IMR-90 (cell line): Measurements from ENCODE around the gene MOG. TPM values are rescaled to one million over a fixed set of nuclear protein-coding genes. Genes with fewer than 3 reads are reported as not detected.

ENCODE experiments used
- ATAC-seq: fragments of 200-7000 bp; cut with Tn5 transposase; 2 replicates; pipeline ENCODE4 v1.9.1; 2020; ENCODE audit warnings: low read depth, mild to moderate bottlenecking, moderate library complexity
- BruUV-seq: library from RNA; stranded (reverse); fragments of 400-500 nt; replicated peaks from 2 replicates; lab custom pipeline; 2021; lab: Mats Ljungman, UMichigan
- CTCF ChIA-PET: fragments of 300-600 bp; formaldehyde crosslinking; extraction: SDS; loops from one replicate; lab custom pipeline; 2021; ENCODE audit warnings: antibody characterized with exemption; lab: Yijun Ruan, JAX
- POLR2A ChIA-PET: fragments of 300-600 bp; sonication (Branson Sonifier 250); formaldehyde crosslinking; loops from one replicate; lab custom pipeline; 2022; ENCODE audit warnings: antibody characterized with exemption; ENCODE audit not compliant: unreplicated experiment; lab: Charles Lee
- DNase-seq: peaks from one replicate; pipeline ENCODE4 v3.0.0; 2013
- H2AFZ ChIP-seq: replicated peaks from 2 replicates; pipeline ENCODE3; 2013; ENCODE audit warnings: low read length, mild to moderate bottlenecking; ENCODE audit not compliant: poor library complexity
- H2AK5ac ChIP-seq: 2 replicates; pipeline ENCODE4 v1.6.1; 2013; ENCODE audit warnings: low read depth, low read length, inconsistent platforms
- H2AK9ac ChIP-seq: replicated peaks from 2 replicates; pipeline ENCODE3; 2013; ENCODE audit warnings: mild to moderate bottlenecking, low read depth, low read length, moderate library complexity; ENCODE audit not compliant: poor library complexity
- H2BK120ac ChIP-seq: 2 replicates; pipeline ENCODE4 v1.6.1; 2013; ENCODE audit warnings: low read depth, low read length, inconsistent platforms
- H2BK15ac ChIP-seq: 3 replicates; pipeline ENCODE4 v1.6.1; 2013; ENCODE audit warnings: low read depth, low read length, inconsistent platforms
- H2BK20ac ChIP-seq: 2 replicates; pipeline ENCODE4 v1.6.1; 2013; ENCODE audit warnings: low read depth, mild to moderate bottlenecking, inconsistent platforms, low read length, moderate library complexity
- H2BK5ac ChIP-seq: 2 replicates; pipeline ENCODE4 v1.6.1; 2013; ENCODE audit warnings: mild to moderate bottlenecking, low read depth, low read length, inconsistent platforms; ENCODE audit not compliant: poor library complexity, severe bottlenecking
- H3K14ac ChIP-seq: replicated peaks from 2 replicates; pipeline ENCODE4 v1.6.1; 2013; ENCODE audit warnings: low read depth, low read length, inconsistent platforms
- H3K18ac ChIP-seq: 2 replicates; pipeline ENCODE4 v1.6.1; 2013; ENCODE audit warnings: low read depth, low read length, control low read depth
- H3K23ac ChIP-seq: 2 replicates; pipeline ENCODE4 v1.6.1; 2013; ENCODE audit warnings: low read depth, low read length, inconsistent platforms
- H3K27ac ChIP-seq: 2 replicates; pipeline ENCODE4 v1.5.1; 2013; ENCODE audit warnings: mild to moderate bottlenecking, control low read depth, low read length; ENCODE audit not compliant: insufficient read depth
- H3K27me3 ChIP-seq: 2 replicates; pipeline ENCODE4 v1.6.1; 2013; ENCODE audit warnings: low read length; ENCODE audit not compliant: control insufficient read depth, insufficient read depth
- H3K36me3 ChIP-seq: 2 replicates; pipeline ENCODE4 v1.6.1; 2013; ENCODE audit warnings: low read length, mixed read lengths; ENCODE audit not compliant: control insufficient read depth, insufficient read depth
- H3K4ac ChIP-seq: 2 replicates; pipeline ENCODE4 v1.6.1; 2013; ENCODE audit warnings: low read depth, low read length, inconsistent platforms
- H3K4me1 ChIP-seq: 2 replicates; pipeline ENCODE4 v1.6.1; 2013; ENCODE audit warnings: low read length, mixed read lengths; ENCODE audit not compliant: control insufficient read depth, insufficient read depth
- H3K4me2 ChIP-seq: 2 replicates; pipeline ENCODE4 v1.6.1; 2013; ENCODE audit warnings: low read depth, mild to moderate bottlenecking, control low read depth, low read length, moderate library complexity
- H3K4me3 ChIP-seq: 2 replicates; pipeline ENCODE4 v1.5.1; 2013; ENCODE audit warnings: low read depth, mild to moderate bottlenecking, control low read depth, low read length, moderate library complexity; ENCODE audit not compliant: insufficient read depth
- H3K56ac ChIP-seq: 2 replicates; pipeline ENCODE4 v1.6.1; 2013; ENCODE audit warnings: low read length, inconsistent platforms; ENCODE audit not compliant: insufficient read depth; ENCODE audit errors: extremely low read depth
- H3K79me1 ChIP-seq, 2 experiments: 2 replicates each; pipeline ENCODE4 v1.6.1; 2013; ENCODE audit warnings: low read length in 2 of 2, inconsistent platforms in 1 of 2, low read depth in 1 of 2
- H3K9ac ChIP-seq: 2 replicates; pipeline ENCODE4 v1.6.1; 2013; ENCODE audit warnings: low read depth, low read length, control low read depth
- H3K9me1 ChIP-seq: 2 replicates; pipeline ENCODE4 v1.6.1; 2013; ENCODE audit warnings: low read length, inconsistent platforms; ENCODE audit not compliant: insufficient read depth
- H3K9me3 ChIP-seq: 2 replicates; pipeline ENCODE4 v1.6.1; 2013; ENCODE audit warnings: low read length; ENCODE audit not compliant: control insufficient read depth, insufficient read depth
- H4K20me1 ChIP-seq: 2 replicates; pipeline ENCODE4 v1.6.1; 2013; ENCODE audit warnings: low read length, inconsistent platforms; ENCODE audit not compliant: insufficient read depth
- H4K5ac ChIP-seq: 2 replicates; pipeline ENCODE4 v1.6.1; 2013; ENCODE audit warnings: mild to moderate bottlenecking, low read depth, low read length, control low read depth
- H4K8ac ChIP-seq, 2 experiments: 2 replicates each; pipeline ENCODE4 v1.6.1; 2013; ENCODE audit warnings: low read depth in 2 of 2, low read length in 2 of 2, control low read depth in 1 of 2, inconsistent platforms in 1 of 2
- H4K91ac ChIP-seq: 2 replicates; pipeline ENCODE4 v1.6.1; 2013; ENCODE audit warnings: low read depth, low read length, inconsistent platforms; ENCODE audit not compliant: insufficient read depth
- CEBPB ChIP-seq: IDR thresholded peaks from 2 replicates; pipeline ENCODE4 v1.6.1; 2012; ENCODE audit warnings: low read depth, low read length, improper control_type of control experiment
- CHD1 ChIP-seq: IDR thresholded peaks from 2 replicates; pipeline ENCODE4 v1.6.1; 2012; ENCODE audit warnings: low read depth, low read length, improper control_type of control experiment
- POLR2A ChIP-seq: IDR thresholded peaks from 2 replicates; pipeline ENCODE4 v1.6.1; 2012; ENCODE audit warnings: mild to moderate bottlenecking, low read depth, low read length
- WGBS, 2 experiments: methylation state at CpG; one replicate each; pipeline versions ENCODE4 v1.1.5 to v1.1.7; 2013; ENCODE audit warnings: missing lambda C conversion rate in 2 of 2; ENCODE audit not compliant: insufficient read length in 1 of 2; ENCODE audit errors: extremely low coverage in 2 of 2; 5-methylcytosine and 5-hydroxymethylcytosine counted together
- dilution Hi-C: fragments of 300-500 bp; cut with HindIII; formaldehyde crosslinking; loops from one replicate; pipeline ENCODE4 v1.14.3; 2018; ENCODE audit warnings: low sequenced_read_pairs; ENCODE audit not compliant: unreplicated experiment
- in situ Hi-C: fragments of 300-500 bp; cut with MboI; formaldehyde crosslinking; loops from 3 replicates; pipeline ENCODE4 v1.14.3; 2019; ENCODE audit warnings: low sequenced_read_pairs, inconsistent platforms, mixed read lengths
- intact Hi-C: fragments of 100-400 bp; cut with micrococcal nuclease; formaldehyde crosslinking; loops from 2 replicates; pipeline ENCODE4 v1.10.0; 2022
- polyA plus RNA-seq, 3 experiments: library from polyadenylated mRNA; depleted of rRNA; stranded (reverse); fragments of >200 nt; gene quantifications; 2 replicates each; pipeline ENCODE4 v1.2.3, GENCODE V29; 2012; ENCODE audit warnings: low replicate concordance in 1 of 3
- total RNA-seq: library from RNA; depleted of rRNA; stranded (reverse); fragments of >200 nt; gene quantifications from 2 replicates; pipeline ENCODE4 v1.2.3, GENCODE V29; 2012

The MOG gene
- total and polyA plus RNA-seq, 2 of the 4 experiments (the other 2 are of a cell fraction): not detected

DNA sequence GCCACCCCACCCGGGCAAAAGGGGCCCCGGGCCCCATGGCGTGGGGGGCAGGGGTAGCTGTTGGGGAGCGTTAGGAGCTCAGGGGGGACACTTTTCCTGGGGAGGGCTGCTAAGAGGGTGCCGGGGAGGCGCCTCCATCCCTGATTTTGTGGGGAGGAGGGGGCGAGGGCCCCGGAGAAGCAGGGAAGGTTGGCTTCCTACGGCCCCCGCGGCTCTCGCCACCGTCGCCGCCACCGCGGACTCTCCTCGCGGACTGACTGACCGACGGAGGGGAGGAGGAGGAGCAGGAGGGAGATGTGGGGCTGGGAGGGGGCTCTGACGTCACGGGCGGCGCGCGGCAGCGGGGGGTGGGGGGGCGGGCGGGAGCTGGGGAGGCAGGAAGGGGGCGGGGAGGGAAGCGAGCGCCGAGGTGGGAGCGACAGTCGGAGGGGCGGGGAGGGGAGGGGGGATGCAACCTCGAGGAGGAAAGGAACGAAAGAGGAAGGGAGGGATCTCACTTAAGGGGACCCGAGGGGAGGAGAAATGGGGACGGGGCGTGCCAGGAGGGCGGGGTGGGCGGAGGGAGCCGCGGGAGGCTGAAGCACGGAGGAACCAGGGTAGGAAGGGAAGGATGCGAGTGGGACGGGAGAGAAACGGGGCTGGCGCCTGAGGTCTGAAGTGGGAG is 29.0 kb upstream of the MOG start:
- Histone ChIP-seq H4K8ac (peak overlapping the region; percentile 74 to 88; a peak in 3 of 4 replicates), H3K4me1 (peaks cover 14% of the 10 kb centered on the region), H2AFZ (peak overlapping the region; percentile 96), H3K27ac (peak overlapping the region; percentile 90), H2AK9ac (peak overlapping the region; percentile 92), H3K9me3 (no peaks in the 10 kb centered on the region), H3K36me3 (peaks cover 9% of the 10 kb centered on the region), H3K4ac (peak overlapping the region; percentile 70), H3K4me3 (peak overlapping the region; percentile 72), H4K91ac (peak overlapping the region; percentile 56), H2BK5ac (peak overlapping the region; percentile 51), H3K9ac (peak overlapping the region; percentile 88), H3K14ac (peak overlapping the region; percentile 78), H2BK15ac (peak overlapping the region; percentile 72; the same call in 1 of the 3 replicates), H4K20me1 (peaks cover 4% of the 10 kb centered on the region), H3K9me1 (peaks cover 14% of the 10 kb centered on the region), H2AK5ac (peak overlapping the region; percentile 90), H2BK20ac (no peak overlapping the region), H3K27me3 (no peaks in the 10 kb centered on the region), H3K56ac (peak overlapping the region; percentile 71), H3K18ac (peak overlapping the region; percentile 58), H3K4me2 (peak overlapping the region; percentile 93), H3K23ac (peak overlapping the region; percentile 81), H3K79me1 (peaks cover 30 to 62% of the 10 kb centered on the region in 2 experiments), H4K5ac (peak overlapping the region; percentile 16; the same call in 1 of the 2 replicates), H2BK120ac (peak overlapping the region; percentile 68; the same call in 1 of the 2 replicates)
- TF ChIP-seq CEBPB (no peak), CHD1 (no peak), POLR2A (peak; percentile 96)
- peak; percentile 86 for DNase-seq
- in situ Hi-C loops: no loop called here
- ATAC-seq: peak; percentile 52
- dilution Hi-C loops: no loop called here
- ChIA-PET CTCF (no interaction called here), POLR2A (interaction anchor here (0.5 to 0.6 kb wide), 3 partner anchors 12 to 1832 kb away, joined by 4 to 14 read pairs (median 4); no protein-coding TSS in a partner anchor)
- intact Hi-C loops: no loop called here
- BruUV-seq: no TSS peak
- WGBS, 2 experiments: 0% methylated on average over 4 of the region's 51 CpGs; no CpG with 5 or more reads in 1 of the 2 experiments
